Left lung (tissue), 10 donors: ENCODE data around the gene P2RX5. TPM values are rescaled to one million over a fixed set of nuclear protein-coding genes. Genes with fewer than 3 reads are reported as not detected.

Experiments
- ATAC-seq: fragments of 200-7000 bp; cut with Tn5 transposase; one replicate; pipeline ENCODE4 v1.9.1; 2020; ENCODE audit warnings: moderate library complexity
- DNase-seq, 4 donors: peaks; one replicate each; pipeline ENCODE4 v3.0.0-alpha.2; 2013 to 2020
- H3K27ac ChIP-seq, 2 donors: fragments of 200-600 bp; sonication (generic) in 1 of 2; one replicate each; pipeline versions ENCODE4 v1.5.0 to v1.8.0; 2020 to 2021
- H3K27me3 ChIP-seq, 2 donors: fragments of 200-600 bp; sonication (generic) in 1 of 2; one replicate each; pipeline versions ENCODE4 v1.5.0 to v1.8.0; 2020 to 2021
- H3K36me3 ChIP-seq, 2 donors: fragments of 200-600 bp; sonication (generic) in 1 of 2; one replicate each; pipeline versions ENCODE4 v1.5.0 to v1.8.0; 2020 to 2021
- H3K4me1 ChIP-seq, 2 donors: fragments of 200-600 bp; one replicate each; pipeline ENCODE4 v1.8.0; 2021
- H3K4me3 ChIP-seq, 2 donors: fragments of 200-600 bp; sonication (generic) in 1 of 2; one replicate each; pipeline versions ENCODE4 v1.5.0 to v1.8.0; 2020 to 2021; ENCODE audit warnings: mild to moderate bottlenecking in 1 of 2
- H3K9me3 ChIP-seq, 2 donors: fragments of 200-600 bp; sonication (generic) in 1 of 2; one replicate each; pipeline versions ENCODE4 v1.5.0 to v1.8.0; 2020 to 2021
- intact Hi-C, 2 donors: fragments of 100-400 bp; cut with DNase I; formaldehyde crosslinking; loops; one replicate each; pipeline versions ENCODE4 v1.11.2 to v1.14.2; 2022
- polyA plus RNA-seq, 6 donors: library from polyadenylated mRNA; unstranded; fragments of 120-200 nt; gene quantifications; one replicate each; pipeline ENCODE4 v1.2.1, GENCODE V29; 2013; ENCODE audit not compliant: insufficient read length in 6 of 6
- total RNA-seq, 2 donors: library from RNA; stranded (reverse); fragmentation: NEBNext Ultra II Directional; extraction: Animal tissue kit (Norgen Biotek cat#: 25700); gene quantifications; one replicate each; pipeline ENCODE4 v1.2.1, GENCODE V29; 2021
- TF ChIP-seq, protein P1 (sequence below), 2 donors: fragments of 200-600 bp; sonication (generic) in 1 of 2; IDR thresholded peaks; one replicate each; pipeline versions ENCODE4 v1.5.0 to v1.8.0; 2021; ENCODE audit warnings: antibody characterized with exemption in 2 of 2
- donor health status: DM: no; HTN: yes; CAD: no.
- donor health status: DM: no; HTN: no; CAD: no.

The P2RX5 gene
- total and polyA plus RNA-seq, 8 donors: 0.16 to 2.1 (median 0.37) TPM

DNA sequence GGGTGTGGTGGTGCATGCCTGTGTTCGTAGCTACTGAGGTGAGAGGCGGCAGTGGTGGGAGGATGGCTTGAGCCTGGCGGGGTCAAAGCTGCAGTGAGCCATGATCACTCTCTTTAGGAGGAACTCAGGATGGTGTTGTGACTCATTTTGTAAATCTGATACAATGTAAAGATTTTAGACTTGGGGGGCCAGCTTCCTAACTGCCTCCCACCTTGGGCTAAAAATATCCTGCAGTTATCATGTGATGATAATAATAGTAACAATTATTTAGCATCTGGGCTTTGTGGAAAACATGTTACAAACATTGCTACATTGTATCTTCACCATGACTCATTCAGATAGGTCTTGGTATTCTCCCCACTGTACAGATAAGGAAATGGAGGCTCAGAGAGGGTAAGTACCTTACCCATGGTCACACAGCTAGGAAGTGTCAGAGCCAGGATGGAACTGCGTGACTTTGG, 52.0 kb downstream of the P2RX5 start:
- ATAC-seq (no peak), DNase-seq (peak in 1 of 4 donors; percentile 23)
- intact Hi-C loops: no loop called here
- H3K36me3 ChIP-seq: peaks cover 0 to 52% of the 10 kb centered on the region in 2 donors
- H3K27me3 ChIP-seq: no peaks in the 10 kb centered on the region
- H3K9me3 ChIP-seq: no peaks in the 10 kb centered on the region
- no peak overlapping the region for H3K4me3 ChIP-seq
- H3K4me1 ChIP-seq: peaks cover 5 to 10% of the 10 kb centered on the region in 2 donors
- H3K27ac ChIP-seq: no peak overlapping the region
- TF ChIP-seq, protein P1, sequence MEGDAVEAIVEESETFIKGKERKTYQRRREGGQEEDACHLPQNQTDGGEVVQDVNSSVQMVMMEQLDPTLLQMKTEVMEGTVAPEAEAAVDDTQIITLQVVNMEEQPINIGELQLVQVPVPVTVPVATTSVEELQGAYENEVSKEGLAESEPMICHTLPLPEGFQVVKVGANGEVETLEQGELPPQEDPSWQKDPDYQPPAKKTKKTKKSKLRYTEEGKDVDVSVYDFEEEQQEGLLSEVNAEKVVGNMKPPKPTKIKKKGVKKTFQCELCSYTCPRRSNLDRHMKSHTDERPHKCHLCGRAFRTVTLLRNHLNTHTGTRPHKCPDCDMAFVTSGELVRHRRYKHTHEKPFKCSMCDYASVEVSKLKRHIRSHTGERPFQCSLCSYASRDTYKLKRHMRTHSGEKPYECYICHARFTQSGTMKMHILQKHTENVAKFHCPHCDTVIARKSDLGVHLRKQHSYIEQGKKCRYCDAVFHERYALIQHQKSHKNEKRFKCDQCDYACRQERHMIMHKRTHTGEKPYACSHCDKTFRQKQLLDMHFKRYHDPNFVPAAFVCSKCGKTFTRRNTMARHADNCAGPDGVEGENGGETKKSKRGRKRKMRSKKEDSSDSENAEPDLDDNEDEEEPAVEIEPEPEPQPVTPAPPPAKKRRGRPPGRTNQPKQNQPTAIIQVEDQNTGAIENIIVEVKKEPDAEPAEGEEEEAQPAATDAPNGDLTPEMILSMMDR (IDR thresholded peaks at IDR 0.05): no peak

DNA sequence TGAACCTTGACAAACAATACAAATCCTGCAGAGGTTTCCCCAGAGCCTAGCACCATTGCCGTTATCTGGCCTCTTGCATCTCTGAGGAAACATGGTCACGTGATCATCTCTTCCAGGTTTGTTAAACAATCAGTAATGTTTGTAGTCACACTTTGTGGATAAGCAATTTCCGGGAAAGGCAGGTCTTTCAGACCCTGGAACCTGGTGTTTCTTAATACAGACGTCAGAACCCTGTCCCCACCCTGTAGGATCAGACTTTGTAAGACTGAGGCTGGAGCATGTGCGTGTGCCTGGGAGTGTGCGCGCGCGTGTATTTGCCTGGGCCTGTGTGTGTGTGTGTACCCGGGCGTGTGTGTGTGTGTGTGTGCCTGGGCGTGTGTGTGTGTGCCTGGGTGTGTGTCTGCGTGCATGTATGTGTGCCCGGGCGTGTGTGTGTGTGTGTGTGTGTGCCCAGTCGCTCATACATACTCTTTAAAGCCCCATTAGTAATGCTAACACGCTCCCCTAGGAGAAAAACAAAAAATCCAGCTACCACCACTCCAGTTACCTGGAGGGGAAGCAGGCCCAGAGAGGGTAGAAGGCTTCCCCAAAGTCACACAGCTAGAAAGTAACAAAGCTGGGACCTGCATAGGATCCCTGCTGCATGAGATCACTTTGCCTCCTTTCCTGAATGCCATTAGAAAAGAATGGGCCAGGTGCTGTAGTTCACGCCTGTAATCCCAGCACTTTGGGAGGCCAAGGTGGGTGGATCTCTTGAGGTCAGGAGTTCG, 54.1 kb downstream of the P2RX5 start:
- TF ChIP-seq, protein P1 (IDR thresholded peaks at IDR 0.05): no peak
- DNase-seq (no peak), ATAC-seq (peak; percentile 53)
- H3K27me3 ChIP-seq: no peaks in the 10 kb centered on the region
- peaks cover 10 to 22% of the 10 kb centered on the region in 2 donors for H3K4me1 ChIP-seq
- no peaks in the 10 kb centered on the region for H3K9me3 ChIP-seq
- intact Hi-C loops: no loop called here
- no peak overlapping the region for H3K4me3 ChIP-seq
- peaks cover 0 to 32% of the 10 kb centered on the region in 2 donors for H3K36me3 ChIP-seq
- no peak overlapping the region for H3K27ac ChIP-seq

DNA sequence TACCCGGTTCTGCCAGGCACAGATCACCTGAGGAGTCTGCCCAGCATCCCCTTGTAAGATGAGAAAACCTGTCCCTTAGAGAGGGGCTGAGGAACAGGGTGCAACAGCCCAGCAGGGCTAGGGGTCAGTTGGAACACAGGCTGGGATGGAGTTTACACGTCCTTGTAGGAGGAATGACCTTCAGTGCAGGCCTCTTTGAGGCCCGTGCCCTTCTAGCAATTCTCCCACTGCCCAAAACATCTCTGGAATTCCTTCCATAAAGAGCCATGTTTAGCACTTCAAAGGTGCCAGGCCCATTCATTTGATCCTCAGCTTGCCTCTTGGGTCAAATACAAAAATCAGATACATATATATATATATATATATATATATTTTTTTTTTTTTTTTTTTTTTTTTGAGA, 54.9 kb downstream of the P2RX5 start:
- intact Hi-C loops: no loop called here
- TF ChIP-seq, protein P1 (IDR thresholded peaks at IDR 0.05): no peak
- peaks cover 0 to 23% of the 10 kb centered on the region in 2 donors for H3K36me3 ChIP-seq
- no peak overlapping the region for H3K4me3 ChIP-seq
- peaks cover 10 to 24% of the 10 kb centered on the region in 2 donors for H3K4me1 ChIP-seq
- no peak for DNase-seq
- no peaks in the 10 kb centered on the region for H3K9me3 ChIP-seq
- H3K27ac ChIP-seq: no peak overlapping the region
- H3K27me3 ChIP-seq: no peaks in the 10 kb centered on the region
- no peak for ATAC-seq

DNA sequence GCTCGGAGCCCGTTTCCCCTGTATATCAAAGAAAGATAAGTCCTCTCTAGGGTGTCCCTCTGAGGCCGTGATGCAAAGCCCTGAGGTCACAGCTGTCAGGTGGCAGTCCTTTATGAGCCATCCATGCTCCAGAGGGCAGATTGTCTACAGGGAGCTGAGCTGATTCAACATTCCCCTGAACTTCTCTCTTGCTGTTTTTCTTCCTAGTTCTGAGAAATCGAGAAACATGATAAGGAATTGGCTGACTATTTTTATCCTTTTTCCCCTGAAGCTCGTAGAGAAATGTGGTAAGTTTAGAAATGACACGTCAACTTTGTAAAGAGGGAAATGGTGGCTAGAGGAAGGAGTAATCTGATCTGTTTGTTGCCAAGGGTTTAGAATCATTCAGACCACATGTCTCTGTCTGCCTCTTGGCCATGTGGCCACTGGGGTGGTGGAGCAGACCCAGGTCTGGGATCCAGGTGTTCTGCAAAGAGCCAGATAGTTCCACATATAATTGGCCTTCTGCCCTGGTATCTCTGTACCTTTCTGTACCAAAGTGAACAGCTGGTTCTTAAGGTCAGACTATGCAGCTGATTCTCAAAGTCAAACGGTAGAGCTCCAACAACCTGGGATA, 55.9 kb downstream of the P2RX5 start:
- peak overlapping the region in 1 of 2 donors; percentile 39 for H3K27ac ChIP-seq
- no peaks in the 10 kb centered on the region for H3K9me3 ChIP-seq
- no peak for ATAC-seq
- H3K36me3 ChIP-seq: peaks cover 0 to 17% of the 10 kb centered on the region in 2 donors
- TF ChIP-seq, protein P1 (IDR thresholded peaks at IDR 0.05): no peak
- no peak for DNase-seq
- H3K4me3 ChIP-seq: no peak overlapping the region
- H3K27me3 ChIP-seq: no peaks in the 10 kb centered on the region
- intact Hi-C loops: no loop called here
- peaks cover 10 to 32% of the 10 kb centered on the region in 2 donors for H3K4me1 ChIP-seq

DNA sequence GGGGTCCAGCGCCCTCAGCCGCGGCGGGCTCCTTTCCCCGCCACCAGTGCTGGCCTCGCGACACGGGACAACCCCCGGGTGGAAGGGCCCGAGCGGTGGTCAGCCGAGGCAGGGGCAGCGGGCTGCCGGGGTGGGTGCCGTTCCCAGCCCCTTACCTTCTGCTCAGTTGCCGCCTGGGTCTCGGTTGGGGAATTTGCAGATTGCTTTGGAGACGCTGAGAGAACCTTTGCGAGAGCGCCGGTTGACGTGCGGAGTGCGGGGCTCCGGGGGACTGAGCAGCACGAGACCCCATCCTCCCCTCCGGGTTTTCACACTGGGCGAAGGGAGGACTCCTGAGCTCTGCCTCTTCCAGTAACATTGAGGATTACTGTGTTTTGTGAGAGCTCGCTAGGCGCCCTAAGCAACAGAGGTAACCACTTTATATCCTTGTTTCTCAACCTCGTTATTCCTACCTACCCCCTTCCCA, 59.0 kb downstream of the P2RX5 start:
- H3K27me3 ChIP-seq: no peaks in the 10 kb centered on the region
- TF ChIP-seq, protein P1 (IDR thresholded peaks at IDR 0.05): no peak
- no peak for ATAC-seq
- intact Hi-C loops: no loop called here
- H3K4me3 ChIP-seq: peak overlapping the region; percentile 97 to 98
- H3K27ac ChIP-seq: peak overlapping the region; percentile 97 to 99
- H3K9me3 ChIP-seq: no peaks in the 10 kb centered on the region
- no peak for DNase-seq
- H3K36me3 ChIP-seq: peaks cover 0 to 5% of the 10 kb centered on the region in 2 donors
- H3K4me1 ChIP-seq: peaks cover 10 to 42% of the 10 kb centered on the region in 2 donors
